AG04449 (cell line): ENCODE results near the gene RAD9A.

ENCODE experiments used
- CTCF ChIA-PET: fragments of 350-600 bp; formaldehyde crosslinking; extraction: SDS; loops from one replicate; lab custom pipeline; 2021; ENCODE audit warnings: antibody characterized with exemption; lab: Yijun Ruan, JAX
- POLR2A ChIA-PET: fragments of 400-600, 350-600 bp; formaldehyde crosslinking; extraction: SDS; loops from one replicate; lab custom pipeline; 2020; ENCODE audit warnings: antibody characterized with exemption, inconsistent platforms; lab: Yijun Ruan, JAX
- DNase-seq: peaks from one replicate; pipeline ENCODE4 v3.0.0-alpha.2; 2010; ENCODE audit warnings: low read depth, low spot score
- H3K4me3 ChIP-seq: 2 replicates; pipeline ENCODE4 v1.5.1; 2011; ENCODE audit warnings: low read depth, mild to moderate bottlenecking, control low read depth, low read length
- CTCF ChIP-seq: IDR thresholded peaks from one replicate; pipeline ENCODE4 v1.5.1; 2011; ENCODE audit warnings: mild to moderate bottlenecking, moderate library complexity, low read length, control low read depth, inconsistent platforms; ENCODE audit not compliant: insufficient read depth; ENCODE audit errors: missing control alignments

RAD9A gene

DNA sequence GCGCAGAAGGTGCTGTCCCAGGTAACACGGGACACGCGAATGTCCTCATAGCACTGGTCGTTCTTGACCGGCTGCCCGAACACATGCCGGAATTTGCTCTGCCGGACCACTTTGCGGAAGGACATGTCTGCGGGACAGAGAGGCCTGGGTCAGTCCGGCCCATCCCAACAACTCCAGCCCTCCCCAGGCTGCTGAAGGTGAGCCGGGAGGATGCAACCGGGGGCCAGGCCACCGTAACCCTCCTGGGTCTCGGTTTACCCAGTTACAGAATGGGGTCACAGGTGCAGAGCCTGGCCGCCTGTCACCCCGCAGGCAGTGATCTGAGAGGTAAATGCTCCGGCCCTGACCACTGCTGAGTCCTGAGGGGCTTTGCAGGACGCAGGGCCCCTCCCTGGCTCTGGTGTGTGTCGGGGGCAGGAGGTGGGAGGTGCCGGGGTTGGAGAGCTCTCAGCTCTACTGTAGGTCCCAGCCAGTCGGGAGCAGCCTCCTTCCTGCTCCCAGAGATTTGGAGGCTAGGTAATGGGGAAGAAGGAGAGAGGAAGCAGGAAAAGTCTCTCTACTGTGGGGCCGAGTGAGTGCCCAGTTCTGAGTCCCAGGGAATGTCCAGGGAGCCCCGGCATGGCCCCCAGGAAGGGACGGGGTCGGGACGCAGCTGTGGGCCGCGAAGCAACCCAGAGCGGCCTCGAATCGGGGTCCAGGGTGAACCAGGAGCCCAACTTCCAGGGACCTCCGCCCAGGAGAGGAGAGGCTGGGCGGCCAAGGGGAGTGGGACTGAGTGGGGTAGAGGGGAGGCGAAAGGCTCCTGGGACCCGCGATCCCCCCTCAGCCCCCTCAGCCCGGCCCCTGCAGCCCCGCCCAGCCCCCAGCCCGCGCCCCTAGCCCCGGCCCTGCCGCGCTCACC is 51.0 kb downstream of the RAD9A start:
- DNase-seq = no peak
- POLR2A ChIA-PET = interaction anchor here (0.6 to 1.0 kb wide), 3 partner anchors 10 to 62 kb away, joined by 3 to 6 read pairs (median 5); no protein-coding TSS in a partner anchor
- peak overlapping the region; percentile 85 for H3K4me3 ChIP-seq
- CTCF ChIA-PET = no interaction called here
- no peak for TF ChIP-seq CTCF

DNA sequence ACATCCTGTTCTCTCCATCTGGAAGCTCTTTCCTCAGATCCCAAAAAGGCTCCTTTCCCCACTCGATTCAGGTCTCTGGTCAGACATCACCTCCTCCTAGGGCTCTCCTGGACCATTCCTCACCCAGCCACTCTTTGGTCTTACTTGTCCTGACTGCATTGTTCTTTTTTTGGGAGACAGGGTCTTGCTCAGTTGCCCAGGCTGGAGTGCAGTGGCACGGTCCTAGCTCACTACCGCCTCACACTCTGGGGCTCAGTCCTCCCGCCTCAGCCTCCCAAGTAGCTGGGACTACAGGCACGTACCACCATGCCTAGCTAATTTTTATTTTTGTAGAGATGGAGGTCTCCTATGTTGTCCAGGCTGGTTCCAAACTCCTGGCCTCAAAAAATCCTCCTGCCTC is 53.7 kb downstream of the RAD9A start:
- H3K4me3 ChIP-seq = no peak overlapping the region
- ChIA-PET CTCF (no interaction called here), POLR2A (no interaction called here)
- no peak for TF ChIP-seq CTCF
- no peak for DNase-seq
